Activated CD8-positive, alpha-beta memory T cell treated with anti-CD3 and anti-CD28 coated beads, Interleukin-2, amount 50 U/mL, for 24 hours (primary cell): ENCODE data around the gene PCNX4.

Experiments
- DNase-seq: peaks from one replicate; pipeline ENCODE4 v3.0.0-alpha.2; 2020; ENCODE audit errors: extremely low read depth

The PCNX4 gene

DNA sequence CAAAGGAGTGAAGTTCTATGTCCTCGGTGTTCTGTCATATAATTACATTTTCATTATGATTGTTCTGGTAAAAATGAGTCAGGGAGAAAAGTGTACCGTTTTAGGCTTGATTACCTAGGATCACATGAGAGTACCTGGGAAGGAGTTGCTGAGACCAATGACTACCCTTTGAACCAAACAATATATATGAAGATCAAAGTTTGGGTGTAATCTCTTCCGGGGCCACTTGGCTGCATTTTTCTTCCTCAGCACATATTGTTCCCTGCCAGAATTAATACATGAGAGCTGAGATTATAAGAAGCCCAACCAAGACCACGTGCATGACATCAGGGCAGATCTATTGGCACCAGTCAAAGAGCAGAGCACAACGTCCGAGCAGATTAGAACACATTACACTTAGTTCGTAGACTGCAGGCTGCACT lies 114.5 kb downstream of the PCNX4 start:
- DNase-seq, result no peak

DNA sequence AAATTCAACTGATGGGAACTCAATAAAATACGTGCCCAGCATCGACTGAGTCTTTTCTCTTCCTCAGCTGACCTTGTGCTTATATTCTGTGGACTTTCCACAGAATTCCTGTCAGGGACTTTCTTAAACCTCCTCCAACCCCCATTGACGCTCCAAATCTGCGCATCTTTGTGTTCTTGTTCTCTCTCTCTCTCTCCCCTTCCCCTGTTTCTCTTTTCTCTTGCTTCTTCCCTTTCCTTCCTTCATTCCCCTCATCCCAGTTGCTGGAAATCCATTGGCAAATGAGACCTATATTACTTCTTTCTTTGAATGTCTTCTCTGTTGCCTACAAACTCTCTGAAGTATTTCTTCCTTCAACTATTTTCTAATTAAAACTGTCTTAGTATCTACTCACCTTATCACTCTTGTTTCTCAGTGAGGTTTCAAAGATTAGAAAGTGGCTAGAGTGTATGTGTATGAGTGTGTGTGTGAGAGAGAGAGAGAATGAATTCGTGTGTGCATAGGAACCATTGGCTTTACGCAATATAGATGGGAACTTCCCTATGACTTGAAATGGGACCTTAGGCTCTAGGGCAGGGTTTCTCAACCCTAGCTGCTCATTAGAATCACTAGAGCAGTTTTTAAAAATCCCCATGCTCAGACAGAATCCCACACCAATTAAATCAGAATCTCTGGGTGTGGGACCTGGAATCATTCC lies 115.3 kb downstream of the PCNX4 start:
- DNase-seq, result no peak

DNA sequence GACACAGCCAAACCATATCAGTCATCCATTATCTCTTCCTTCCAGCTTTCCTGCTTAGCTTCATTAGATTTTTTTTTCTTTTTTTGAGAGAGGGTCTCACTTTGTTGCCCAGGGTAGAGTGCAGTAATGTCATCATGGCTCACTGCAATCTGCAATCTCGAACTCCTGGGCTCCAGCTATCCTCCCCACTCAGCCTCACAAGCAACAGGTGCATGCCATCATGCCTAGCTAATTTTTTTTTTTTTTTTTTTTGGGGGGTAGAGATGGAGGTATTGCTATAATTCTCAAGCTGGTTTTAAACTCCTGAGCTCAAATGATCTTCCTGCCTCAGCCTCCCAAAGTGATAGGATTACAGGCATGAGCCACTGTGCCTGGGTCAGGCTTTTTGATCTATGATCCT lies 119.0 kb downstream of the PCNX4 start:
- DNase-seq, result no peak

DNA sequence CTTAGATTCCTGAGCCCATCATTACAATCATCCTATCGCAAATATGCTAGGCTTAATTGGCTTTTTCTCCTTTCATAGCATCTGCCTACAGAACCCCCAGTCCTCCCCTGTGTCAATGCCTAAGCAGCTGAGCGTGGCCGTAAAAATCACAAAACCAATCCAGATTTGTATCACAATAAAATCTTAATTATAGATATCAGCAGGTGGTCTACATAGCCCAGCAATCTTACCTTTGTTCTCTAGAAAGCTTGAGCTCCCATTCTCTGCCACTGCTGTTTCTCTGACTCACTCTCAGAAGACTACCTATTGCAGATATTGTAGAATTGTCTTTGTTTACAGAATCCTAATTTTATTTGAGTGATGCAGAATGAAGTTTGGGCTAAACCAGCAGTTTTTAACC lies 119.4 kb downstream of the PCNX4 start:
- DNase-seq, result no peak

DNA sequence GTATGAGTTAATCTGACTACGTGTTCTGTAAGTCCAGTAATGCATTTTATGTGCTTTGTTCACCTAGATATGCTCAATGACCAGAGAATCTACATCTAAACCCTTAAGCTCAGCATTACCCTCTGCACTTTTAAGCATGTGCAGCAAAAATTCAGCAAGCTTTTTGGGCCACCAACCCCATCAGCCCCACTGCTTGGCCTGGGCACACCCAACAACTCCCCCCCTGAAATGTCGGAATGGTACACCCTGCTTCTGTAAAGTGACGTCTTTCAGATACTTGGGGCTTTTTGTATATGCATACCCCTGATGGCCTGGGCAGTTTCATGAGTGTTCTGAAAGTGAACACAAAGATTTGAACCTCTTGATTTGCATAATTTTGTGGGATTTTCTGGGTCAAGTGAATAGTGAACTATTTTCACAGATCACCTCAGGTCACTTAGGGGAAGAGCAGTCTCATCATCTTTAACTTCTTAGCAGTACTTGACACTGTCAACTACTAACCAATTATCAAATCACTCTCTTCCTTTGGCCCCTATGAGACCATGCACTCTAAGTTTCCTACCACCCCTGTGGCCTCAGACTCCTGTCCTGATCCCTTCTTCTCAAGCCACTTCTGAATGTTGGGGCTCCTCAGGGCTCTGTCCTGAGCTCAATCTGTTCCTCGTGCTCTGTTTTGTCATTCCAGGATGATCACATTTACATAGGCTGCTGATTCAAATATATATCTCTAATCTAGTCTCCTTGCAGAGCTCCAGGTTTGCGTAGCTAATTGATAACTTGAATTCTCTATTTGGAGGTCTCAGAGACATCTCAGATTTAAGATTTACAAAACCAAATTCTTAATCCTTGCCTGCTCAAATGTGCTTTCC lies 121.0 kb downstream of the PCNX4 start:
- DNase-seq, result no peak

DNA sequence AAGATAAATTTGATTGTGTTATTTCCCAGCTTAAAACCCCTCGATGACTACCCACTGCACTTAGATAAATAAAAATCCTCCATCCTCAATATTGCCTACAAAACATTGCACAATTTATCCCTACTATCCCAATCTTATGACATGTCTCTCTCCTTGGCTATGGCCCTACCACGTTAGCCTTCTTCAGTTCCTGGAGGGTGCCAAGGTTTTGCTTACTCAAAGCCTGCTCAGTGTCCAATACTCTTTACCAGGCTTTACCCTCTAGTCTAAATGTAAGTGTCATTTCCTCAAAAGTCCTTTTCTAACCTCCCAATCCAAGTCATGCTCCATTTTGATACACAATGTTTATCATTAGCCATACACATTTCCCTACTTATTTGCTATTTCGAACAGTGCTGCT lies 122.3 kb downstream of the PCNX4 start:
- no peak for DNase-seq

DNA sequence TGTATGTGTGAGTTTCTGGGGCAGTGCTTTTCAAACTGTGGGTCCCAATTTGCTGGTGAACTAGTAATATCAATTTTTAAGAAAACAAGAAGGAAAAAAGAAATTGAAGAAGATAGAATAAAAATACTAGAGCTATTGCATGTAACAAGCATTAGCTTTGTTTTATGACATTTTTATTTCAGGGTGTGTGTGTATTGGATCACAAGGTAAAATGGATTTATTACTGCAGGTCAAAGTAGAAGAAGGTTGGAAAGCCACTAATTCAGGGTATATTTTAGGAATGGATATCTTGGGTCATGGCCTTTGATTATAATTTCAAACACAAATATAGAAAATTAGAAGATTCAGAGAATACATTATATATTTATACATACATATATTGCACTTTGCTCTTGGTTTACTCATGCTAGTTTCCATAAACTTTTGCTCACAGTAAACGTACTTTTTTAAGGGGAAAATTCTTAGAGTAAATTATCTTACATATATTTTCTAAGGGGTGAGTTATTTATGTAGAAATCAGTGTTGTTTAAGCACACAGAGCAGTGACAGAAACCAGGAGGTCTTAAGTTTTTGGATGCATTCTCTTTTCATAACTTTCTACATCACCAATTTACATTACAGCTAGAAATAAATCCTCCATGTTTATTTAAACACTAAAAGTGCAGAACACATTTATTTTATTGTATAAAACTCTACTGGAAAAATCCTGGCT lies 122.8 kb downstream of the PCNX4 start:
- no peak for DNase-seq

DNA sequence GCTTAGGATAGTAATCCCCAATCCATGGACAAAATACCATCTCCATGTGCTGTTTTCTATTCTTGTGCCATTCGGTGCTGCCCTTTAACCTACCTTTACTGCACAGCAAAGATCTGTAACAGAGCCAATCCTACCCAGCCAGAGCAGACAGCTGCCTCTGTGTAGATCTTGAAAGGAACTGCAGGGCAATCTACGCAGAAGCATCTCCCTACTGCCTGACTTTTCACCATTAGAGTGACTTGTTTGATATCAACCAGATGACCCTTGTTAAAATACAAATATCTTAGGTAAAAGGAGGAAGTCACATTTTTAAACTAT lies 123.4 kb downstream of the PCNX4 start:
- DNase-seq, result no peak

DNA sequence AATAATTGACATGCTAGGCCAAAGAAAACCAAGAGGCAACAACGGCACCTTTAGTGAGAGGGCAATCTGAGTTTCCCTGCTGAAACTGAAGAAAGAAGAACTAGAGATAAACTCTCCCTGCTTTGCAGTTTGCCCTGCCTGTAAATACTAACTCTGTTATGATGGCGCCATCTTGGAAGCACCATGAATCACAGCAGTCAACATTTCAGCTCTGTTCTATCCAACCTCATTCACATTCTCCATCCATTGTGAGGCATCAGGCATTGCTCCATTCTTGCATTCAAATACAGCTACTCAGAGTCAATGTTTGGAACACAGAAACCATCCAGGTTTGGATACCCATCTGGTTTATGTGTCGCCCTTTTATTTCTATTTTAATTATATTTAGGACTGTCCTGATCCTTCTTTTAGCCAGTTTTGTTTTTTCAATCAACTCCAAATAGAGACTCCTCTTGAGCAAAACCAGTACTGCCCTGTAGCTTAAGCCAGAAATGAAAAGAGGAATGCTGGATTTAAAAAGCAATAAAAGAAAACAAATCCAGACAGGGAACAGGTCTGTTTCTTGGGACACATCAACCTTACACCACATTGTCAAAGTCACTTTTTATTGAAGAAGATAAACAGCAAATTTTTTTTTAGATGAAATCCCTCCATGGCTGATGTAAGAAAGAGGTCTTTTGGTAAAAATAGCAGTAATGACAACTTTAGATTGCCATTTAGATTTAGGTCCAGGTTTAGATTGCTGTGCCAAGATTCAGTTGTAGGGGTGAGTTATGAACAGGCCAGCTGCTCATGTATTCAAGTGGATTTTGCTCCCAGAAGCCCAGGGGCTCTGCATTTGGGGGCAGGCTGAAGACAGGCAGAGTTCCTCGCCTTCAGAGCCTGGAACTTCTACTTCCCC lies 124.0 kb downstream of the PCNX4 start:
- no peak for DNase-seq

DNA sequence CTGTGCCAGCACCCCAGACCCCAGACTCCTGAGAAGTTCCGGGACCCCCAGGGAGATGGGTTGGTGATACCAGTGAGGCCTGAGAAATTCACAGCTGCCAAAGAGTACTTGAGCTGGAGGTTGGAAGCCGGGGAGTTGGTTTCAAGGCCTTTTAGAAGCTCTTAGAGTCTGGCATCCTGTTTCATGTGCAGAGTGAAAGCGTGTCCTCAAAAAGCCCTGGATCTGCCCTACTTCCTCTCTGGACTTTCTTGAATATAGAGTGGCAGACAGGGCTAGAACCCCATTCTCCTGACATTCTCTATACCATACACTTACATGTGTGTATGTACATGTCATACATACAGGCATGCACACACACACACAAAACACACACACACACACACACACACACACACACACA lies 126.0 kb downstream of the PCNX4 start:
- no peak for DNase-seq
